Measurements from ENCODE around the gene CCDC3. TPM values are rescaled to one million over a fixed set of nuclear protein-coding genes. Genes with fewer than 3 reads are reported as not detected.

Gene CCDC3
- total RNA-seq, 4 donors from 2014 or later, result 7.9 to 40.6 (median 24.9) TPM

- Histone ChIP-seq H3K27me3 (no peaks in the 10 kb centered on the region), H3K27ac (peak overlapping the region in 1 of 2 donors; percentile 10), H3K9me3 (no peaks in the 10 kb centered on the region), H3K4me3 (no peak overlapping the region), H3K36me3 (no peaks in the 10 kb centered on the region), H3K4me1 (peaks cover 0 to 5% of the 10 kb centered on the region in 2 donors)
- TF ChIP-seq POLR2A (IDR thresholded peaks at IDR 0.05) (no peak), CTCF (IDR thresholded peaks at IDR 0.05) (no peak)
- intact Hi-C loops (cut with DNase I; ENCODE audit: low total_unique reads), result no loop called here
- DNase-seq, result no peak
Observed at GRCh38 chr10:12847361-12847975, 154.0 kb downstream of the CCDC3 start.

GRCh38 chr10:12846718-12847117, 154.8 kb downstream of the CCDC3 start:
- H3K9me3 ChIP-seq, result no peaks in the 10 kb centered on the region
- H3K27ac ChIP-seq, result peak overlapping the region in 1 of 2 donors; percentile 87
- no peak overlapping the region for H3K4me3 ChIP-seq
- no peaks in the 10 kb centered on the region for H3K36me3 ChIP-seq
- TF ChIP-seq CTCF (IDR thresholded peaks at IDR 0.05) (no peak), POLR2A (IDR thresholded peaks at IDR 0.05) (no peak)
- peak in 1 of 2 donors; percentile 28 for DNase-seq
- intact Hi-C loops (cut with DNase I; ENCODE audit: low total_unique reads), result no loop called here
- H3K4me1 ChIP-seq, result peaks cover 0 to 5% of the 10 kb centered on the region in 2 donors
- no peaks in the 10 kb centered on the region for H3K27me3 ChIP-seq

Small RNA genes within 50 kb of the gene (small RNA-seq; reads per million reads assigned to genes)
- gene RNA5SP300, result not detected

Other genes with a start within 250 kb of the CCDC3 start
- gene OPTN, start 98.5 kb upstream of the CCDC3 start, total RNA-seq, result 10 to 100 TPM; 28.3 to 68.3 (median 38.1) TPM
- gene MCM10, start 159.8 kb upstream of the CCDC3 start, total RNA-seq, result 10 to 100 TPM in 1 of 4 donors, not detected in 3; 14.1 TPM
- gene UCMA, start 232.7 kb upstream of the CCDC3 start, total RNA-seq, result under 1 TPM in 1 of 4 donors, not detected in 3; 0.69 TPM

All from uterus (tissue), 4 donors.